Activated CD4-positive, alpha-beta T cell treated with anti-CD3 and anti-CD28 coated beads, Interleukin-2, amount 50 U/mL, for 4 hours (primary cell): ENCODE results near the gene SH2D2A.
"Not testable (repeated sequence)": the region's sequence is repeated elsewhere in the genome, so short reads cannot be mapped to it uniquely, and the experiment has no call there.

ENCODE experiments used
- DNase-seq, 2 experiments: peaks; one replicate each; pipeline ENCODE4 v3.0.0-alpha.2; 2020

Gene SH2D2A

GRCh38 chr1:156767101-156767878 is 49.4 kb downstream of the SH2D2A start, which contains the start of gene PRCC:
Gene PRCC, plus strand, starts transcription at chr1:156767535. Its CDS starts 237 bp downstream, at chr1:156767772.
- peak; percentile 96 to 97 for DNase-seq

- DNase-seq = no peak
These were observed 50.1 kb downstream of the SH2D2A start for GRCh38 chr1:156766298-156767100.

GRCh38 chr1:156765666-156766065 is 51.0 kb downstream of the SH2D2A start:
- DNase-seq = no peak

- DNase-seq = not testable (repeated sequence)
These were observed 51.5 kb downstream of the SH2D2A start for GRCh38 chr1:156765136-156765535.

- DNase-seq = no peak
These were observed 55.9 kb downstream of the SH2D2A start for GRCh38 chr1:156760796-156761104.

GRCh38 chr1:156760092-156760795 is 56.4 kb downstream of the SH2D2A start:
- DNase-seq = no peak

- DNase-seq = not testable (repeated sequence)
These were observed 58.9 kb downstream of the SH2D2A start for GRCh38 chr1:156757572-156758253.

- DNase-seq = no peak
These were observed 60.3 kb downstream of the SH2D2A start for GRCh38 chr1:156756355-156756754.
